Breast epithelium (tissue), 4 donors: Measurements from ENCODE around the gene KCND2. TPM values are rescaled to one million over a fixed set of nuclear protein-coding genes. Genes with fewer than 3 reads are reported as not detected.

Source experiments
- DNase-seq, 2 donors: peaks; one replicate each; pipeline ENCODE4 v3.0.0-alpha.2; 2019; ENCODE audit warnings: low spot score in 2 of 2
- H3K27ac ChIP-seq, 2 donors: fragments of 200-600 bp; sonication (generic) in 1 of 2; one replicate each; pipeline ENCODE4 v1.5.1; 2016 to 2019; ENCODE audit warnings: mild to moderate bottlenecking in 1 of 2
- H3K27me3 ChIP-seq, 2 donors: fragments of 200-600 bp; sonication (generic) in 1 of 2; one replicate each; pipeline versions ENCODE4 v1.5.1 to v1.6.0; 2017 to 2019; ENCODE audit warnings: control low read depth in 1 of 2, mild to moderate bottlenecking in 1 of 2
- H3K36me3 ChIP-seq: fragments of 200-600 bp; one replicate; pipeline ENCODE4 v1.5.1; 2019
- H3K4me1 ChIP-seq, 2 donors: fragments of 200-600 bp; sonication (generic); one replicate each; pipeline ENCODE4 v1.5.1; 2016 to 2019; ENCODE audit warnings: control low read depth in 1 of 2
- H3K4me3 ChIP-seq, 3 donors: fragments of 200-600 bp; sonication (generic); 1 replicate in 2 of 3; 2 replicates in 1 of 3; pipeline ENCODE4 v1.5.1; 2016 to 2019; ENCODE audit warnings: mild to moderate bottlenecking in 3 of 3, moderate library complexity in 2 of 3
- H3K9me3 ChIP-seq, 2 donors: fragments of 200-600 bp; sonication (generic) in 1 of 2; one replicate each; pipeline ENCODE4 v1.5.1; 2016 to 2019; ENCODE audit warnings: control low read depth in 1 of 2
- POLR2A ChIP-seq: fragments of 450-650 bp; IDR thresholded peaks from one replicate; pipeline ENCODE4 v1.6.1; 2016; ENCODE audit warnings: antibody characterized with exemption, mild to moderate bottlenecking, moderate library complexity
- POLR2AphosphoS5 ChIP-seq, 3 donors: sonication (generic); formaldehyde crosslinking; IDR thresholded peaks; one replicate each; pipeline ENCODE4 v1.6.1; 2017; ENCODE audit warnings: antibody characterized with exemption in 3 of 3
- intact Hi-C: fragments of 100-400 bp; cut with DNase I; formaldehyde crosslinking; loops from one replicate; pipeline ENCODE4 v1.15.1; 2023; ENCODE audit warnings: low total_unique reads
- total RNA-seq, 3 donors: library from RNA; depleted of rRNA; stranded (reverse); fragments of >200 nt; gene quantifications; one replicate each; pipeline ENCODE4 v1.1.0, GENCODE V29; 2016
- TF ChIP-seq, protein P1 (sequence below), 3 donors: fragments of 450-650 bp; IDR thresholded peaks; one replicate each; pipeline ENCODE4 v1.5.1; 2016 to 2017; ENCODE audit warnings: antibody characterized with exemption in 3 of 3, mild to moderate bottlenecking in 3 of 3, moderate library complexity in 3 of 3

The KCND2 gene
- total RNA-seq, 3 donors from 2014 or later, result 1.9 to 3.6 (median 2.6) TPM

DNA sequence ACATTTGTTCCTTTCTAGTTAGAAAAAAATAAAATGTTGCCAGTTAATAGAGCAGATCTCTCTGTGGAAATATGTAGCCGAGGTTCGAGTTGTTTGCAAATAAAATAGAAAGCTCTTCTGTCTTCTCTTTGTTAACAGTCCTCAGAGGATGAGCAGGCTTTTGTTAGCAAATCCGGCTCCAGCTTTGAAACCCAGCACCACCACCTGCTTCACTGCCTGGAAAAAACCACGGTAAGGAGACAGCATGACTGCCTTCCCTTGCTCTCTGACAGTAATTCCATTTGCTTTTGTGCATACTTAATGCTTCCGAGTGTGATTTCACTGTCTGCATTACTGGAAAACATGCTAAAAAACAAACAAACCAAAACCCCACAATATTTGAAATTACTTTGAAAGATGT lies 469.4 kb downstream of the KCND2 start:
- Histone ChIP-seq H3K27ac (no peak overlapping the region), H3K4me3 (no peak overlapping the region), H3K36me3 (no peaks in the 10 kb centered on the region), H3K4me1 (no peaks in the 10 kb centered on the region), H3K9me3 (no peaks in the 10 kb centered on the region), H3K27me3 (no peaks in the 10 kb centered on the region)
- intact Hi-C loops, result no loop called here
- no peak for DNase-seq
- TF ChIP-seq POLR2A (no peak), POLR2AphosphoS5 (IDR thresholded peaks at IDR 0.05) (no peak)
- TF ChIP-seq, protein P1, sequence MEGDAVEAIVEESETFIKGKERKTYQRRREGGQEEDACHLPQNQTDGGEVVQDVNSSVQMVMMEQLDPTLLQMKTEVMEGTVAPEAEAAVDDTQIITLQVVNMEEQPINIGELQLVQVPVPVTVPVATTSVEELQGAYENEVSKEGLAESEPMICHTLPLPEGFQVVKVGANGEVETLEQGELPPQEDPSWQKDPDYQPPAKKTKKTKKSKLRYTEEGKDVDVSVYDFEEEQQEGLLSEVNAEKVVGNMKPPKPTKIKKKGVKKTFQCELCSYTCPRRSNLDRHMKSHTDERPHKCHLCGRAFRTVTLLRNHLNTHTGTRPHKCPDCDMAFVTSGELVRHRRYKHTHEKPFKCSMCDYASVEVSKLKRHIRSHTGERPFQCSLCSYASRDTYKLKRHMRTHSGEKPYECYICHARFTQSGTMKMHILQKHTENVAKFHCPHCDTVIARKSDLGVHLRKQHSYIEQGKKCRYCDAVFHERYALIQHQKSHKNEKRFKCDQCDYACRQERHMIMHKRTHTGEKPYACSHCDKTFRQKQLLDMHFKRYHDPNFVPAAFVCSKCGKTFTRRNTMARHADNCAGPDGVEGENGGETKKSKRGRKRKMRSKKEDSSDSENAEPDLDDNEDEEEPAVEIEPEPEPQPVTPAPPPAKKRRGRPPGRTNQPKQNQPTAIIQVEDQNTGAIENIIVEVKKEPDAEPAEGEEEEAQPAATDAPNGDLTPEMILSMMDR (IDR thresholded peaks at IDR 0.05), result no peak

DNA sequence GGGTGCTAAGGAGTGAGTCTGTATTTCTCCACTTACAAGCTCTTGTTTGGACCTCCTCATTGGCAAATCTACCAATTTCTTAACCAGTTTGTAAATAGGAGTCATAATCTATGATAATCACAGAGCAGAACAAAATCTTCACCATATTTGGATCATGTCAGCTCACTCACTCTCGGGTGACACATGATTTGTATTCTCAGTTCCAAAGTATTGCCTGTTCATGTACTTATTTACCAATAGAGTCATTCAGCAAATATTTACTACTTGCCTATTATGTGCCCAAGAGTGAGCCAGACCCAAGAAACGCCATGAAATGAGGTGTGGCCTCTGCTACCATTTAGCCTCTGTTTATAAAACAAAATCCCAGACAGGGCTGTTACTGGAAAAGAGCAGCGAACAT lies 470.2 kb downstream of the KCND2 start:
- Histone ChIP-seq H3K4me3 (no peak overlapping the region), H3K4me1 (no peaks in the 10 kb centered on the region), H3K27me3 (no peaks in the 10 kb centered on the region), H3K27ac (no peak overlapping the region), H3K9me3 (no peaks in the 10 kb centered on the region), H3K36me3 (no peaks in the 10 kb centered on the region)
- TF ChIP-seq POLR2A (no peak), POLR2AphosphoS5 (IDR thresholded peaks at IDR 0.05) (no peak)
- TF ChIP-seq, protein P1 (IDR thresholded peaks at IDR 0.05), result no peak
- intact Hi-C loops, result no loop called here
- DNase-seq, result no peak

DNA sequence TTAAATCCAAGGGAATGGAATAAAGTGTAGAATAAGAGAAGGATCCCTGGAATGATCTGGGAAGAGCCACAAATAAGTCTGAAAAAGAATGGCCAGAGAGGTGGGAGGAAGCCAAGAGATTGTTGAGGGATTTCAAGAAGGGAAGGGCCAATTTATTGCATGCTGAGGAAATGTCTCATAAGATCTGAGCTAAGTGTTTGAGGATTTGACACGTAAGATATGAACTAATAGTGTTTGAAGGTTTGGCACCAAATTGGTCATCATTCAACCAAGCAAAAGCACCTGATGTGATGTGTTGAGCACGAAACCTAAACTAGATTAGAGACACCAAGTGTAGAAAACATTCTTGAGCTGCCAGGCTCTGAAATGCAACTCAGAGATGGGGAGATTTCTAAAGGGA lies 487.1 kb downstream of the KCND2 start:
- intact Hi-C loops, result no loop called here
- no peak overlapping the region for H3K4me3 ChIP-seq
- no peaks in the 10 kb centered on the region for H3K4me1 ChIP-seq
- no peaks in the 10 kb centered on the region for H3K27me3 ChIP-seq
- no peaks in the 10 kb centered on the region for H3K9me3 ChIP-seq
- TF ChIP-seq POLR2AphosphoS5 (IDR thresholded peaks at IDR 0.05) (no peak), POLR2A (no peak)
- TF ChIP-seq, protein P1 (IDR thresholded peaks at IDR 0.05), result no peak
- no peak for DNase-seq
- no peaks in the 10 kb centered on the region for H3K36me3 ChIP-seq
- H3K27ac ChIP-seq, result no peak overlapping the region

DNA sequence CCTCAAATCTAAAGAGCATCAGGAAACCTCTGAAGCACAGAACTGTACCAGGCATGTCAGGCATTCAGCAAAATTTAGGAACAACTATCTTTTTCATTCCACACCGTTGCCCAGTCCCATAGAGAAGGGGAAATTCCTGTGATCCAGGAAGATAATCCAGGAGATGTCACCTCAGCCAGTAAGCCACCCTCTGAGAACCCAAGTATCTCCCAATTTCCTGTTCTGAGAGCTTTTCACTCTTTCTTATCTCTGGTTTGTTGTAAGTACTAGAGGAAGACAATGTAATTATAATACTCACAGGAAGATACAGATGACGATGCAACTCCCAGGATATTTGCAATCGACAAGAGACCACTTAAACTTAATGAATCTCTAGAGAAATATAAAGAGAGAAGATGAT lies 487.9 kb downstream of the KCND2 start:
- intact Hi-C loops, result no loop called here

DNA sequence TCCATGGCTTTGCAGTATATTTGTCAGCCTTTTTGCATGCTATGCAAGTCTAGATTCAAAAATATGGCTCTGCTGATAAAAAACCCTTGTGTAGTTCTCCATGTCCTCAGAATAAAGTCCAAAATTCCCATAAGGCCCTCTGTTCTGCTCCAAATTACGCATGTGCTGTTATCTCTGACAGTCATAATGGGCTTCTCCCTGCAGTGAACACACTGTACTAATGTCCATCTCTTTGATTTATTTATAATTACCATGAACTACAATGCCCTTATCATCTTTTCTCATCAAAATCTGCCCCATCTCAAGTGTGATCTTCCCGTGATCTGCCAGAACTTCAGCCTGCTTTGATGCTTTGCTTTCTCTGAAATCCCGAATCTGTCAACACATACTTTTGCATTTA lies 497.2 kb downstream of the KCND2 start:
- no peak for DNase-seq
- intact Hi-C loops, result no loop called here
- no peak for TF ChIP-seq POLR2A
- no peak for TF ChIP-seq POLR2AphosphoS5 (IDR thresholded peaks at IDR 0.05)
- TF ChIP-seq, protein P1 (IDR thresholded peaks at IDR 0.05), result no peak
- no peaks in the 10 kb centered on the region for H3K27me3 ChIP-seq
- no peaks in the 10 kb centered on the region for H3K4me1 ChIP-seq
- no peaks in the 10 kb centered on the region for H3K9me3 ChIP-seq
- no peaks in the 10 kb centered on the region for H3K36me3 ChIP-seq
- H3K4me3 ChIP-seq, result no peak overlapping the region
- H3K27ac ChIP-seq, result no peak overlapping the region

More for the DNA sequence above, 487.9 kb downstream of the KCND2 start:
- H3K36me3 ChIP-seq, result no peaks in the 10 kb centered on the region
- H3K27ac ChIP-seq, result no peak overlapping the region
- no peaks in the 10 kb centered on the region for H3K27me3 ChIP-seq
- DNase-seq, result no peak
- no peak overlapping the region for H3K4me3 ChIP-seq
- H3K4me1 ChIP-seq, result no peaks in the 10 kb centered on the region
- no peaks in the 10 kb centered on the region for H3K9me3 ChIP-seq
- TF ChIP-seq POLR2AphosphoS5 (IDR thresholded peaks at IDR 0.05) (no peak), POLR2A (no peak)
- TF ChIP-seq, protein P1 (IDR thresholded peaks at IDR 0.05), result no peak
